GM23338 (cell line): ENCODE measurements around the gene SLC4A8. TPM values are rescaled to one million over a fixed set of nuclear protein-coding genes. Genes with fewer than 3 reads are reported as not detected.

Experiments
- ATAC-seq: fragments of 200-7000 bp; cut with Tn5 transposase; 3 replicates; pipeline ENCODE4 v1.9.1; 2020
- DNase-seq: peaks from one replicate; pipeline ENCODE4 v3.0.0-alpha.2; 2015; ENCODE audit warnings: low spot score
- H2AFZ ChIP-seq: fragments of 200-600 bp; sonication (generic); 2 replicates; pipeline ENCODE4 v1.8.0; 2016; ENCODE audit warnings: antibody characterized with exemption, mild to moderate bottlenecking, moderate library complexity
- H3F3A ChIP-seq: fragments of 200-600 bp; sonication (generic); replicated peaks from 2 replicates; pipeline ENCODE4 v1.8.0; 2017; ENCODE audit warnings: antibody characterized with exemption, mixed run types, low read depth
- H3K27ac ChIP-seq: fragments of 200-600 bp; sonication (generic); 2 replicates; pipeline ENCODE4 v1.6.1; 2016; ENCODE audit warnings: low read depth
- H3K27me3 ChIP-seq: fragments of 200-600 bp; sonication (generic); 2 replicates; pipeline ENCODE4 v1.8.0; 2016; ENCODE audit warnings: mild to moderate bottlenecking, mixed run types, moderate library complexity; ENCODE audit not compliant: insufficient read depth
- H3K36me3 ChIP-seq: fragments of 200-600 bp; sonication (generic); 2 replicates; pipeline ENCODE4 v1.8.0; 2016; ENCODE audit warnings: mild to moderate bottlenecking; ENCODE audit not compliant: insufficient read depth
- H3K4me1 ChIP-seq: fragments of 200-600 bp; sonication (generic); 2 replicates; pipeline ENCODE4 v1.8.0; 2016; ENCODE audit warnings: mild to moderate bottlenecking, moderate library complexity; ENCODE audit not compliant: insufficient read depth
- H3K4me2 ChIP-seq: fragments of 200-600 bp; sonication (generic); 2 replicates; pipeline ENCODE4 v1.7.1; 2017; ENCODE audit warnings: mixed run types
- H3K4me3 ChIP-seq: fragments of 200-600 bp; sonication (generic); 2 replicates; pipeline ENCODE4 v1.6.1; 2016; ENCODE audit warnings: mixed run types
- H3K79me2 ChIP-seq: fragments of 200-600 bp; sonication (generic); replicated peaks from 2 replicates; pipeline ENCODE4 v1.8.0; 2017; ENCODE audit warnings: mild to moderate bottlenecking; ENCODE audit not compliant: insufficient read depth
- H3K9me2 ChIP-seq: fragments of 200-600 bp; sonication (generic); 2 replicates; pipeline ENCODE4 v1.8.0; 2017; ENCODE audit not compliant: insufficient read depth
- H4K20me1 ChIP-seq: fragments of 200-600 bp; sonication (generic); replicated peaks from 2 replicates; pipeline ENCODE4 v1.8.0; 2017; ENCODE audit warnings: mild to moderate bottlenecking; ENCODE audit not compliant: insufficient read depth
- H3K27ac Mint-ChIP-seq: 2 replicates; pipeline ENCODE4 v1.8.0; 2020; ENCODE audit warnings: inconsistent platforms, mild to moderate bottlenecking, moderate library complexity, mixed read lengths
- H3K27me3 Mint-ChIP-seq: 3 replicates; pipeline ENCODE4 v1.8.0; 2022; ENCODE audit warnings: low read depth, mild to moderate bottlenecking, moderate library complexity, mixed read lengths, inconsistent platforms; ENCODE audit not compliant: insufficient read depth, poor library complexity
- H3K36me3 Mint-ChIP-seq: 3 replicates; pipeline ENCODE4 v1.8.0; 2021; ENCODE audit warnings: low read depth, mild to moderate bottlenecking, inconsistent platforms, moderate library complexity, mixed read lengths
- H3K4me1 Mint-ChIP-seq: 3 replicates; pipeline ENCODE4 v1.8.0; 2020; ENCODE audit warnings: mild to moderate bottlenecking, inconsistent platforms, mixed read lengths
- H3K4me3 Mint-ChIP-seq: 3 replicates; pipeline ENCODE4 v1.8.0; 2021; ENCODE audit warnings: moderate library complexity, mild to moderate bottlenecking, inconsistent platforms, mixed read lengths
- H3K9me3 Mint-ChIP-seq: 3 replicates; pipeline ENCODE4 v1.8.0; 2020; ENCODE audit warnings: moderate library complexity, mild to moderate bottlenecking, inconsistent platforms, mixed read lengths
- EZH2 ChIP-seq: fragments of 200-600 bp; sonication (generic); IDR thresholded peaks from one replicate; pipeline ENCODE4 v1.8.0; 2017; ENCODE audit warnings: antibody characterized with exemption, mild to moderate bottlenecking, low read depth; ENCODE audit not compliant: unreplicated experiment
- NANOG ChIP-seq: IDR thresholded peaks from 2 replicates; pipeline ENCODE4 v1.6.1; 2016; ENCODE audit warnings: antibody characterized with exemption, borderline replicate concordance
- REST ChIP-seq: IDR thresholded peaks from one replicate; pipeline ENCODE4 v1.6.1; 2018; ENCODE audit warnings: antibody characterized with exemption; ENCODE audit not compliant: unreplicated experiment
- STAT1 ChIP-seq: IDR thresholded peaks from one replicate; pipeline ENCODE4 v1.6.1; 2016; ENCODE audit warnings: antibody characterized with exemption; ENCODE audit not compliant: unreplicated experiment
- ZNF331 ChIP-seq: fragments of 250-450 bp; sonication (Bioruptor Pico); IDR thresholded peaks from 2 replicates; pipeline ENCODE4 v1.5.0; 2020; ENCODE audit warnings: low read depth, mild to moderate bottlenecking, moderate library complexity
- ZNF462 ChIP-seq: fragments of 250-450 bp; sonication (Bioruptor Pico); IDR thresholded peaks from 2 replicates; pipeline ENCODE4 v1.5.0; 2020; ENCODE audit warnings: mild to moderate bottlenecking, moderate library complexity
- polyA plus RNA-seq: library from polyadenylated mRNA; unstranded; fragments of >200 nt; fragmentation: Nextera tagmentation; extraction: Ambion mirVana; gene quantifications from 2 replicates; pipeline ENCODE4 v1.2.1, GENCODE V29; 2016
- total RNA-seq: library from RNA; depleted of rRNA; stranded (reverse); fragments of >200 nt; shearing (Covaris generic); gene quantifications from 2 replicates; pipeline ENCODE4 v1.2.3, GENCODE V29; 2014

Gene SLC4A8
- total and polyA plus RNA-seq, 2 experiments from 2014 or later: 7.6 to 9.2 TPM

GRCh38 chr12:51413791-51414190 lies 10.8 kb upstream of the SLC4A8 start (continued):
- no peak for TF ChIP-seq ZNF462 (CRISPR knock-in tag)

- no peaks in the 10 kb centered on the region for H3K9me2 ChIP-seq
- H3K4me3 ChIP-seq: no peak overlapping the region
- H3K4me2 ChIP-seq: no peak overlapping the region
- no peaks in the 10 kb centered on the region for H3K79me2 ChIP-seq
- Mint-ChIP-seq H3K36me3 (no peaks in the 10 kb centered on the region), H3K27me3 (peaks cover 5% of the 10 kb centered on the region), H3K4me1 (peaks cover 27% of the 10 kb centered on the region), H3K27ac (no peak overlapping the region), H3K4me3 (no peak overlapping the region), H3K9me3 (no peaks in the 10 kb centered on the region)
- H2AFZ ChIP-seq: no peak overlapping the region
- no peak for ATAC-seq
- peaks cover 25% of the 10 kb centered on the region for H3K4me1 ChIP-seq
- no peaks in the 10 kb centered on the region for H3K36me3 ChIP-seq
- H3K27ac ChIP-seq: no peak overlapping the region
- DNase-seq: no peak
- H3K27me3 ChIP-seq: no peaks in the 10 kb centered on the region
- H4K20me1 ChIP-seq: no peaks in the 10 kb centered on the region
- H3F3A ChIP-seq: no peaks in the 10 kb centered on the region
- TF ChIP-seq REST (no peak), ZNF331 (CRISPR knock-in tag) (no peak), EZH2 (no peak), NANOG (no peak), STAT1 (no peak), ZNF462 (CRISPR knock-in tag) (no peak)
These were observed 8.7 kb upstream of the SLC4A8 start for GRCh38 chr12:51415931-51416330.
